IPS-15b (cell line): Measurements from ENCODE around the gene LPIN3.
"Not testable (repeated sequence)": the region's sequence is repeated elsewhere in the genome, so short reads cannot be mapped to it uniquely, and the experiment has no call there.

Source experiments
- H3K27me3 ChIP-seq: one replicate; pipeline ENCODE4 v1.6.1; 2013; ENCODE audit warnings: low read length; ENCODE audit not compliant: control insufficient read depth, insufficient read depth
- H3K36me3 ChIP-seq: one replicate; pipeline ENCODE4 v1.6.1; 2013; ENCODE audit warnings: low read length; ENCODE audit not compliant: control insufficient read depth, insufficient read depth
- H3K4me1 ChIP-seq: one replicate; pipeline ENCODE4 v1.6.1; 2013; ENCODE audit warnings: mild to moderate bottlenecking, low read length; ENCODE audit not compliant: control insufficient read depth, insufficient read depth
- H3K4me3 ChIP-seq: one replicate; pipeline ENCODE4 v1.5.1; 2013; ENCODE audit warnings: low read depth, low read length
- H3K9ac ChIP-seq: one replicate; pipeline ENCODE4 v1.6.1; 2013; ENCODE audit warnings: low read depth, mild to moderate bottlenecking, low read length
- H3K9me3 ChIP-seq: one replicate; pipeline ENCODE4 v1.6.1; 2013; ENCODE audit warnings: mild to moderate bottlenecking, low read length; ENCODE audit not compliant: control insufficient read depth, insufficient read depth

LPIN3 gene

DNA sequence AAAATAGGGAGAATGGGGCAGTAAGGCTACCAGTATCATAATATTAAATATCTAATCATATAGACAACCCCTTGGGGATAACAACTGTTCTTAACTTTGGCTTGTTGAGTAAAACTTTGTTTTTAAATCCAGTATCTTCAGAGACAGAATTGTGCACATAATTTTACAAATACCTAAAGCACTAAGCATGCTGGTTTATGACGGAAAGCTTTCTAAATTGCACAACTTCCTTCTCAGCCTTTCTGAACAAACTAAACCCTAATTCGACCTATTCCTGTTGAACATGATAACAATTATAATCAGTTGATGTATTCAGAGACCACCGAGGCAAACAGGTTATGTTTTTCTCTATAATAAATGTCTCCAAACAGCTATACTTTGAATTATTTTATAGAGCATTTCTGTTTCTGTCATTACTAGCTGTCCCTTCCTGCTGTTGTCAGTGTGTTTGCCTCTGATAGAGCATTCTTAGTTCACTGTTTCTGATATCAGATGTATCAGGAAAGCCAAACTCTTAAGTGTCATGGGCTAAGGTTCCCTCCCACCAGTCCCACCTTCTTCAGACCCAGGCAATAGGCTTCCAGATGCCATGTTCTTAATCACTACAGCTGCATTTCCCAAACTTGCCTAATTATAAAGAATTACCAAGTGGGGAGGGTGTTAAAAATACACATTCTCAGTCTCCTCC lies 31.8 kb upstream of the LPIN3 start:
- H3K4me1 ChIP-seq = peaks cover 4% of the 10 kb centered on the region

DNA sequence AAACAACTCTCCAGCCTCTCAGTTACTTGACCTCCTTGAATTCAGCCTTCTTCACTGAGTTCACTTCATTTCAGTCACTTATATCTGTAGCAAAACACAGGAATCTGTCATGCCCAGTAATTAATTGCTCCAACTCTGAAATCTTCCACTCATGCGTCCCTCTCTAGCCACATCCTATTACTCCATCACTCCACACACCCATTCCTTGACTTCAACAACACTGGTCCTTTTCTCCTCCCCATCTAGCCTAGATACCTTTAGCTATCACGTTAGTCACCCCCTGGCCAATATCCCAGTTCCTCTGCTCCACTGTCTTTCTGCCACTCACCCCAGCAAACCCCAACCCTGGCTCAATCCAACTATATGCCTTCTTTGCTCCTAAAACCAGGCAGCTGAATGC lies 30.8 kb upstream of the LPIN3 start:
- H3K4me3 ChIP-seq = no peak overlapping the region

More for the DNA sequence above, 31.8 kb upstream of the LPIN3 start:
- H3K9ac ChIP-seq = no peak overlapping the region
- H3K9me3 ChIP-seq = no peaks in the 10 kb centered on the region
- H3K27me3 ChIP-seq = no peaks in the 10 kb centered on the region
- H3K4me3 ChIP-seq = no peak overlapping the region
- H3K36me3 ChIP-seq = no peaks in the 10 kb centered on the region

DNA sequence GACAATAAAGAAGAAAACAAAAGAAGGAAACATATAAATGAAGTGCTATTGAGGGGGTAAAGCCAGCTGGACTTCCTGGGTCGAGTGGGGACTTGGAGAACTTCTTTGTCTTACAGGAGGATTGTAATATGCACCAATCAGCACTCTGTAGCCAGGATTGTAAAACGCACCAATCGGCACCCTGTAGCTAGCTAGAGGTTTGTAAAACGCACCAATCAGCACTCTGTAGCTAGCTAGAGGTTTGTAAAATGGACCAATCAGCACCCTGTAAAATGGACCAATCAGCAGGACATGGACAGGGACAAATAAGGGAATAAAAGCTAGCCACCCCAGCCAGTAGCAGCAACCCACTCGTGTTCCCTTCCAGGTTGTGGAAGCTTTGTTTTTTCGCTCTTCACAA lies 28.6 kb upstream of the LPIN3 start:
- not testable (repeated sequence) for H3K4me3 ChIP-seq, H3K27me3 ChIP-seq, H3K36me3 ChIP-seq, H3K4me1 ChIP-seq, H3K9ac ChIP-seq, H3K9me3 ChIP-seq

More for the DNA sequence above, 30.8 kb upstream of the LPIN3 start:
- Histone ChIP-seq H3K36me3 (no peaks in the 10 kb centered on the region), H3K9me3 (no peaks in the 10 kb centered on the region), H3K9ac (no peak overlapping the region), H3K4me1 (peaks cover 4% of the 10 kb centered on the region), H3K27me3 (no peaks in the 10 kb centered on the region)

DNA sequence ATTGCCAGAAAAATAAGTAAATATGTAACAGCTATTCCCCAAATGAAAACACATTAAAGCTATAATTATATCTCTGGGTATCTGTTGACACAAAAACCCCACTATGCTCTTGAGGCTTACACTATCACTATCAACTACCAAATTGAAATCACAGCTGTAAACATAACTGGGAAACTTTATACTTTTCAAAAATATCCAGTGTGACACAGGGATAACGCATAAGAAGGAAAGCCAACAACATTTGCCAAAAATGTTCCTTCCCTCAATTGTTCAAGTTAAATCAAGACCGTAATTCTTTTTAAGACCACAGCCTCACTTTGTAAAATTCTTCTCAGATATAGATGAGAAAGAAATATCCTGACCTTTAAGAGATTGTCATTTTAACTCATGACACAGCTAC lies 26.2 kb upstream of the LPIN3 start:
- H3K9ac ChIP-seq = no peak overlapping the region
- H3K27me3 ChIP-seq = peaks cover 11% of the 10 kb centered on the region

DNA sequence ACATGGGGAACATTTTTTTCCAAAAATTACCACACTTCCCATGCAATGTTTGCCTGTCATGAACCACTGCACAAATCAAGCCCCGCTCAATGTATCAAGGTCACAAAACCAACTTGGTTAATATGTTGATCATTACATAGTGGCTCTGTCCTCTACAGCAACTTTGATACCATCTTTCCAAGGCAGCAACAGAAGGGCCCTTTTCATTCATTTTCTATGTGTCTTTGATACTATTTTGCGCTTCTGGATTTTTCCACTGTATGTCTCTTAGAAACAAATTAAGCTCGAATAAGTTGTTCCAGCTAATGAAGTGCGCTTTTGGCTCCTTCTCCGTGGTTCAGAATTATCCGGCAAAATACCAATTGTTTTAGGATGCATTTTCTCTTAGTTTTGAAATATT lies 24.6 kb upstream of the LPIN3 start:
- Histone ChIP-seq H3K9me3 (no peaks in the 10 kb centered on the region), H3K9ac (no peak overlapping the region), H3K36me3 (no peaks in the 10 kb centered on the region), H3K27me3 (peaks cover 15% of the 10 kb centered on the region), H3K4me3 (no peak overlapping the region), H3K4me1 (peaks cover 4% of the 10 kb centered on the region)

More for the DNA sequence above, 26.2 kb upstream of the LPIN3 start:
- Histone ChIP-seq H3K9me3 (no peaks in the 10 kb centered on the region), H3K4me3 (no peak overlapping the region), H3K36me3 (no peaks in the 10 kb centered on the region), H3K4me1 (peaks cover 4% of the 10 kb centered on the region)

DNA sequence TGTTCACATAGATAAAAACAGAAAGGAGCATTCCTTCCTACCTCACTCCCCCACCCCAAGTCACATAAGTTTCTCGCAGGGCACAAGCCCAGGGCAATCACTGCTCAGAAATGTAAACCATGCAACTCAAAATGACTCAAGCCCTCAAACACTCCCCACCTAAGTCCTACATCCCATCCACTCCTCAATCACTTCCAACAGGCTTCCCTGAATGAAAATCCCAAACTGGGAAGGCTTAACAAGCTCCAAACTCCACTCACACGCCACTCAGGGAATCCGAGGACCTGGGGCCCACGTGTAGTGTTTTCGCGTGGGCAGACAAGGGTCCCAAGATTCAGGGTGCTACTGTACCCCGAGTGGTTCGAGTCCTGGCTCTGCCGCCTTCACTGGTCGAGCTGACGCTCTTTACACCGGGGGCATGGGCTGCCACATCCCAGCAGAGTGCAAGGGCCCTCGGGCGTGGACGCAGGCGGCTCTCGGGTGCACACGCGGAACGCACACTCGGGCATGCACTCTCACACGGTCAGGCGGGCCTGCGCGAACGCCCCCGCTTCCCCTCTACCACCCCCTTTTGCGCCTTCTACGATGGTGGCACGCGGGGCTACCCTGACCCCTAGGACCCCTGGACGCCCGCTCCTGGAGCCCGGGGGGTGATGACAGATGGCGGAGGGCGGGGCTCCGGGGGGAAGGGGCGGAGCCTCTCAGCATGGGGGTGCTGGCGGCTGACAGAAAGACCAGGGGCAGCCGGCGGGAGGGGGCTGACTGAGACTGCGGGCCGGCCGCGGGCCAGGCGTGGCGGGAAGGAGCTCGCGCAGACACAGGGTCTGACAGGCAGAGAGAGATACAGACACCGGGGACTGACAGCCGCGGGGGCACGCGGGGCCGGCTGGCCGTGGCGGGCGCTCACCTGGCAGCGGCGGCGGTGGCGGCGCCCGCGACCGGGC lies 23.7 kb upstream of the LPIN3 start:
- Histone ChIP-seq H3K36me3 (no peaks in the 10 kb centered on the region), H3K4me3 (peak overlapping the region; percentile 86), H3K9ac (peak overlapping the region; percentile 60), H3K9me3 (no peaks in the 10 kb centered on the region), H3K27me3 (peaks cover 15% of the 10 kb centered on the region), H3K4me1 (peaks cover 4% of the 10 kb centered on the region)

DNA sequence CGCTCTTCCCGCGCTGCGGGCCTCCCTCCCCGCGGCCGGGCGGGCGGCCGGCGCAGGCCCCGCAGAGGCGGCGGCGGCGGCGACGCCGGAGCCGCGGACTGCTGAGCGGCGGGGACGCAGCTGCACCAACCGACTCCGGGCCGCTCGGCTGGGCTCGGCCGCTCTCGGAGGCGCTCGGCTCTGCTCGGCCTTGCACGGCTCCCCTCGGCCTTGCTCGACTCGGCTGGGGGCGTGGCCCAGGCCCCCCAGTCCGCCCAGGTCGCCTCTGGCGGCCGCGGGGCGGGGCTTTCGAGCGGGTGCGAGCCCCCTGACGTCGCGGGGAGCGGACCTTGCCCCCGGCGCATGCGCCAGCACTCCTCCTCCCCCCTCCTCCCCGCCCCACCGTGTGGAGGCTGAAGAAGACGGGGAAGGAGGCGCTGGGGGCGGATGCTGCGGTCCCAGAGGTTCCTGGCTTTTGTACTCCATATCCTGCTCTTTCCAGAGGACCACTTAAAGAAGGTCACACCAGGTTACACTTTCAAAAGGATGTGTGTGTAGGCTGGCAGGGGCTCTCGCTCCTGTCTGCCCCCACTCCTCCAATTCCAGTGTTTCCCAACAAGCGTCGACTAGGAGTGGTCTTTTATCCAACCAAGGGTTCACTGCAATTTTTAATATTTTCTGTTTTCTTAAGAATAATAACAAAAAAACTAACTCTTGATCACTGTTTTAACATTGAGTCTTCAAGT lies 22.9 kb upstream of the LPIN3 start, which contains the start of gene ZHX3:
TSS of gene ZHX3 (minus strand) at position 186 of the 725 bp plus-strand sequence. CDS start 112,815 bp downstream, outside the sequence.
- peaks cover 15% of the 10 kb centered on the region for H3K27me3 ChIP-seq
- H3K9ac ChIP-seq = peak within 1 kb of the TSS; percentile 60
- H3K36me3 ChIP-seq = no peaks in the 10 kb centered on the region
- H3K4me1 ChIP-seq = peaks cover 4% of the 10 kb centered on the region
- no peaks in the 10 kb centered on the region for H3K9me3 ChIP-seq
- H3K4me3 ChIP-seq = peak within 1 kb of the TSS; percentile 86

DNA sequence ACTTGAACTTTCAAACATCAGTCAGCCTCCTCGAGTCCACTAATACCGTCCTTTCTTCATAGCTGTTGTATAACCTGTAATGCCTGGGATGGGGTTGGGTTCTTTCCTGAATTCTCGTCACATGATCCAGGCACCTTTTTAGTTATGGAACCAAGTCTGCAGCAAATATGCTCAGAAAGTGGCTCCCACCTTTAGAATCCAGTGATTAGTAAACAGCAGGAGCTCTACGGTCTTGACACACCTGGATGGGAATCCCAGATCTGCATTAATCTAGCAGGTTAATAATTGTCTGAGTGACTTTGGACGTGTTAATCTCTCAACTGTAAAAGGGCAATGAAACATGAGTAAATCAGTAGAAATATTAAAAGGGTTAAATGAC lies 22.4 kb upstream of the LPIN3 start:
- Histone ChIP-seq H3K27me3 (peaks cover 15% of the 10 kb centered on the region), H3K4me1 (peaks cover 4% of the 10 kb centered on the region), H3K4me3 (peak overlapping the region; percentile 63), H3K9ac (no peak overlapping the region), H3K36me3 (no peaks in the 10 kb centered on the region), H3K9me3 (no peaks in the 10 kb centered on the region)

DNA sequence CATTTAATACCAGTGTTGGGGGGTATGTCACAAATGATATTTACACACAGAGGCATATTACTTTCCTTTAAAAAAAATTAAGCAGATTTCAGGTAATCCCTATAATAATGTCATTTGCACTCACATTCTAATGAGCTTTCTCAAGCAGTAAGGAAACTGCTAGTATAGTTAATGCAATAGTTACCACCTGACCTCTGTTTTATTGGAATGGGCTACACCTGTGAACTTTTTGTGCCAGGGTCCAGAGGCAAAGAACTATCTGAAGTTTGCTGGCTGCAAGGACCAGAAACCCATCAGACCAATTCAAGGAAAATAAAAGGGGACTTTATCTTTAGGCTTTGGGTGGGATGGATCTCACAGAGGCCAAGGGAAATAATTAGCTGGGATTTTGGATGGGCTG lies 20.2 kb upstream of the LPIN3 start:
- H3K9me3 ChIP-seq = no peaks in the 10 kb centered on the region
- no peak overlapping the region for H3K9ac ChIP-seq
- peaks cover 4% of the 10 kb centered on the region for H3K4me1 ChIP-seq
- H3K36me3 ChIP-seq = no peaks in the 10 kb centered on the region
- H3K4me3 ChIP-seq = no peak overlapping the region
- H3K27me3 ChIP-seq = peaks cover 15% of the 10 kb centered on the region

DNA sequence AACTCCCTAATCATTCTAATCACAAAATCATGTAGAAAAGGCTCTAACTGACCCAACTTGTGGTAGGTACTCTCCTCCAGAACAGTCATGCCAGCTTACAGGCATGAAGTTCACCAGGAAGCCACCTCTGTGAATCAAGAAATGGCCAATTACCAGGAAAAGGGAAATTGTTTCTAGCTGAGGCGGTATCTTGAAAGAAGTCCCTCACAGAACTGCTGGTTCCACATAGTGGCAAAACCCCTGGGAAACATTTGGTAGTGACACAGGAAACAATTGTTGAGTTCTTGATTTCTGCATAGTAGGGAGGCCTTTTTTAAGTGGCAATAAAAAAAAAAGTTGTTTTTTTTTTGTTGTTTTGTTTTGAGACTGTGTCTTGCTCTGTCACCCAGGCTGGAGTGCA lies 19.6 kb upstream of the LPIN3 start:
- Histone ChIP-seq H3K27me3 (peaks cover 15% of the 10 kb centered on the region), H3K4me3 (no peak overlapping the region), H3K4me1 (peaks cover 4% of the 10 kb centered on the region), H3K9ac (no peak overlapping the region), H3K9me3 (no peaks in the 10 kb centered on the region), H3K36me3 (no peaks in the 10 kb centered on the region)

DNA sequence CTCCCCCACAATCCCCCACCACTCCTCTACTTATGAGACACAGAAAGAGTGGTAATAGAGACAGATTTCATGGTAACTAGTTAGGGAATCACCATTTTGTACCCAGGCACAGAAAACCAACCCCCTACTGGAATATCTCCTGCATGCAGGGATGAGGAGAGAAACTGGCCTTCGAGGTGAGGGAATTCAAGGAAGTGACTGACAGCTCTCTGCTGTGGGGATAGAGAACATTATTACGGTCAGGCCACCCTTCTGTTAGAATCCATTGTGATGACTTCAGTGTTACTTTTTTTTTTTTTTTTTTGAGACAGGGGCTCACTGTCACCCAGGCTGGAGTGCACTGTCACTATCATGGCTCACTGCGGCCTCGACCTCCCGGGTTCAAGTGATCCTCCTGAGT lies 13.4 kb upstream of the LPIN3 start:
- peaks cover 9% of the 10 kb centered on the region for H3K27me3 ChIP-seq
- no peak overlapping the region for H3K9ac ChIP-seq
- no peaks in the 10 kb centered on the region for H3K9me3 ChIP-seq
- no peaks in the 10 kb centered on the region for H3K4me1 ChIP-seq
- no peaks in the 10 kb centered on the region for H3K36me3 ChIP-seq
- H3K4me3 ChIP-seq = no peak overlapping the region
